ENCODE data around the gene ZCCHC24. TPM values are rescaled to one million over a fixed set of nuclear protein-coding genes. Genes with fewer than 3 reads are reported as not detected.
A peak's percentile ranks its signal among the peaks of the same experiment; 100 is the strongest.

The ZCCHC24 gene
- total RNA-seq, 3 donors from 2014 or later, result 5.6 to 125 (median 22.8) TPM

- Histone ChIP-seq H3K4me3 (no peak overlapping the region), H3K36me3 (ENCODE audit: low read depth) (no peaks in the 10 kb centered on the region), H3K9me3 (no peaks in the 10 kb centered on the region), H3K4me1 (ENCODE audit: low read depth) (peaks cover 2% of the 10 kb centered on the region)
- ATAC-seq, result no peak
- DNase-seq, result peak in 2 of 3 donors; percentile 2 to 44
- TF ChIP-seq, protein P1, sequence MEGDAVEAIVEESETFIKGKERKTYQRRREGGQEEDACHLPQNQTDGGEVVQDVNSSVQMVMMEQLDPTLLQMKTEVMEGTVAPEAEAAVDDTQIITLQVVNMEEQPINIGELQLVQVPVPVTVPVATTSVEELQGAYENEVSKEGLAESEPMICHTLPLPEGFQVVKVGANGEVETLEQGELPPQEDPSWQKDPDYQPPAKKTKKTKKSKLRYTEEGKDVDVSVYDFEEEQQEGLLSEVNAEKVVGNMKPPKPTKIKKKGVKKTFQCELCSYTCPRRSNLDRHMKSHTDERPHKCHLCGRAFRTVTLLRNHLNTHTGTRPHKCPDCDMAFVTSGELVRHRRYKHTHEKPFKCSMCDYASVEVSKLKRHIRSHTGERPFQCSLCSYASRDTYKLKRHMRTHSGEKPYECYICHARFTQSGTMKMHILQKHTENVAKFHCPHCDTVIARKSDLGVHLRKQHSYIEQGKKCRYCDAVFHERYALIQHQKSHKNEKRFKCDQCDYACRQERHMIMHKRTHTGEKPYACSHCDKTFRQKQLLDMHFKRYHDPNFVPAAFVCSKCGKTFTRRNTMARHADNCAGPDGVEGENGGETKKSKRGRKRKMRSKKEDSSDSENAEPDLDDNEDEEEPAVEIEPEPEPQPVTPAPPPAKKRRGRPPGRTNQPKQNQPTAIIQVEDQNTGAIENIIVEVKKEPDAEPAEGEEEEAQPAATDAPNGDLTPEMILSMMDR (IDR thresholded peaks at IDR 0.05), result no peak
- intact Hi-C loops (cut with DNase I, micrococcal nuclease), result no loop called here
Measured at GRCh38 chr10:79380946-79381721, 64.3 kb downstream of the ZCCHC24 start.

- ATAC-seq (peak; percentile 50), DNase-seq (peak; percentile 38 to 44 (median 39))
- TF ChIP-seq, protein P1 (IDR thresholded peaks at IDR 0.05), result no peak
- Histone ChIP-seq H3K36me3 (ENCODE audit: low read depth) (no peaks in the 10 kb centered on the region), H3K4me3 (no peak overlapping the region), H3K9me3 (no peaks in the 10 kb centered on the region), H3K4me1 (ENCODE audit: low read depth) (peaks cover 2% of the 10 kb centered on the region)
- intact Hi-C loops (cut with DNase I, micrococcal nuclease), result no loop called here
Measured at GRCh38 chr10:79380125-79380945, 65.1 kb downstream of the ZCCHC24 start.

GRCh38 chr10:79379512-79380124, 65.8 kb downstream of the ZCCHC24 start:
- no peaks in the 10 kb centered on the region for H3K9me3 ChIP-seq
- ATAC-seq, result peak; percentile 4
- TF ChIP-seq, protein P1 (IDR thresholded peaks at IDR 0.05), result no peak
- intact Hi-C loops (cut with DNase I, micrococcal nuclease), result loop anchor here (5.0 to 10.0 kb wide), 2 partner anchors 85 to 88 kb away; no protein-coding TSS in a partner anchor
- no peaks in the 10 kb centered on the region for H3K36me3 ChIP-seq (ENCODE audit: low read depth)
- peaks cover 2% of the 10 kb centered on the region for H3K4me1 ChIP-seq (ENCODE audit: low read depth)
- peak; percentile 9 to 54 (median 32) for DNase-seq
- no peak overlapping the region for H3K4me3 ChIP-seq

- TF ChIP-seq, protein P1 (IDR thresholded peaks at IDR 0.05), result no peak
- DNase-seq, result peak in 2 of 3 donors; percentile 11 to 21
Measured at GRCh38 chr10:79378647-79379511, 66.5 kb downstream of the ZCCHC24 start.

DNA sequence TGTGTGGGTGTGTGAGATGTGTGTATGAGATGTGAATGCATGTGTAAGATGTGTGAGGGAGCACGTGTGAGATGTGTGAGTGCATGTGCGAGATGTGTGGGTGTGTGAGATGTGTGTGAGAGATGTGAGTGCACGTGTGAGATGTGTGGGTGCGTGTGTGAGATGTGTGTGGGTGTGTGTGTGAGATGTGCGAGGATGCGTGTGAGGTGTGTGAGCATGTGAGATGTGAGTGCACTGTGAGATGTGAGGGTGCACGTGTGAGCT, 67.1 kb downstream of the ZCCHC24 start:
- H3K4me3 ChIP-seq, result no peak overlapping the region
- DNase-seq (peak in 1 of 3 donors; percentile 15), ATAC-seq (no peak)
- H3K4me1 ChIP-seq (ENCODE audit: low read depth), result peaks cover 2% of the 10 kb centered on the region
- no peaks in the 10 kb centered on the region for H3K9me3 ChIP-seq
- no peaks in the 10 kb centered on the region for H3K36me3 ChIP-seq (ENCODE audit: low read depth)
- intact Hi-C loops (cut with DNase I, micrococcal nuclease), result loop anchor here (5.0 to 10.0 kb wide), 2 partner anchors 86 to 89 kb away; no protein-coding TSS in a partner anchor
- TF ChIP-seq, protein P1 (IDR thresholded peaks at IDR 0.05), result no peak

More at GRCh38 chr10:79378647-79379511, 66.5 kb downstream of the ZCCHC24 start:
- intact Hi-C loops (cut with DNase I, micrococcal nuclease), result loop anchor here (5.0 to 10.0 kb wide), 2 partner anchors 86 to 88 kb away; no protein-coding TSS in a partner anchor
- ATAC-seq, result no peak
- no peak overlapping the region for H3K4me3 ChIP-seq
- no peaks in the 10 kb centered on the region for H3K36me3 ChIP-seq (ENCODE audit: low read depth)
- no peaks in the 10 kb centered on the region for H3K9me3 ChIP-seq
- H3K4me1 ChIP-seq (ENCODE audit: low read depth), result peaks cover 2% of the 10 kb centered on the region
